Stimulated activated naive B cell treated with anti-CD40 and anti-IgM and Interleukin-4, amounts not matched to agents 10 μg/mL and 1 μg/mL and 100 μg/mL, for 72 hours (primary cell): ENCODE data around the gene PACSIN1.
"Not testable (repeated sequence)": the region's sequence is repeated elsewhere in the genome, so short reads cannot be mapped to it uniquely, and the experiment has no call there.

Experiments used
- ATAC-seq, 2 donors: fragments of 150-1000 bp; cut with Tn5 transposase; replicated peaks; 2 replicates each; pipeline ENCODE4 v1.10.0; 2021; ENCODE audit warnings: moderate library complexity in 1 of 2
- DNase-seq: peaks from one replicate; pipeline ENCODE4 v3.0.0; 2021
- H3K27ac Mint-ChIP-seq: one replicate; pipeline ENCODE4 v1.8.0; 2022; ENCODE audit warnings: mild to moderate bottlenecking, mixed read lengths
- H3K27me3 Mint-ChIP-seq, 2 donors: one replicate each; pipeline ENCODE4 v1.8.0; 2022; ENCODE audit warnings: mixed read lengths in 2 of 2
- H3K36me3 Mint-ChIP-seq, 2 donors: one replicate each; pipeline ENCODE4 v1.8.0; 2022; ENCODE audit warnings: mixed read lengths in 2 of 2, mild to moderate bottlenecking in 1 of 2
- H3K4me1 Mint-ChIP-seq, 2 donors: one replicate each; pipeline ENCODE4 v1.8.0; 2022; ENCODE audit warnings: mixed read lengths in 2 of 2, mild to moderate bottlenecking in 1 of 2
- H3K4me3 Mint-ChIP-seq, 2 donors: one replicate each; pipeline ENCODE4 v1.8.0; 2022; ENCODE audit warnings: mild to moderate bottlenecking in 2 of 2, mixed read lengths in 2 of 2, moderate library complexity in 1 of 2
- H3K9me3 Mint-ChIP-seq, 2 donors: one replicate each; pipeline ENCODE4 v1.8.0; 2022; ENCODE audit warnings: mixed read lengths in 2 of 2, mild to moderate bottlenecking in 1 of 2

PACSIN1 gene

DNA sequence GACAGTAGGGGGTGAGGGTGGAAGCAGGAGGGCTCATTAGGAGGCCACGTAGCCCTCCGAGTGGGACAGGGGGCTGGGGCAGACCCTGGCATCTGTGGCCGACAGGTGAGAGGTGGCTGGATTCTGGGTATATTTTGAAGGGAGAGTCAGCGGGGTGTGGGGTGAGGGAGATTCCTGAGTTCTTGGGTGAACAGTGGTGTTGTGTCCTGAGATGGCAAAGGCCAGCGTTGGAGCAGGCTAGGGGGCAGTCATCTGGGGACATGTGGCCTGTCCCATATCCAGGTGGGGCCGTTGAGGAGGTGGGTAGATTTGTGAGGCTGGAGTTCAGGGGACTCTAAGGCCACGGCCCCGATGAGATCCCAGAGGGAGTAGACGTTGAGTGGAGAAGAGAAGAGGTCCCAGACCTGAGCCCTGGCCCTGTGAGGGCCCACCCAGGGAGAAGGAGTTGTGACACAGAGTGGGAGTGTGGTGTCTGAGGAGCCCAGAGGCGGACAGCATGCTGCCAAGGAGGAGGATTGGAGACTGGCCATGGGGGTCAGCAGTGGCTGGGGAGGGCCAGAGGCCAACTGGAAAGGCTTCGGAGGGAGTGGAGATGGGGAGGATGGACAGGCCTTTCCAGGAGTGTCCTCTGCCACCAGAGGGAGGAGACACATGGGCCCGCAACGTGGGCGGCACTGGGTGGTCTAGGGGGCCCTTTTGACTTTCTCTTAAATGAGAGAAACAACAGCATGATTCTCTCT, 19.6 kb downstream of the PACSIN1 start:
- Mint-ChIP-seq H3K4me1 (peaks cover 7 to 12% of the 10 kb centered on the region in 2 donors), H3K27ac (no peak overlapping the region), H3K4me3 (no peak overlapping the region), H3K36me3 (no peaks in the 10 kb centered on the region), H3K27me3 (peaks cover 0 to 6% of the 10 kb centered on the region in 2 donors), H3K9me3 (no peaks in the 10 kb centered on the region)
- ATAC-seq, result no peak
- DNase-seq, result no peak

GRCh38 chr6:34486106-34486740, 20.3 kb downstream of the PACSIN1 start:
- Mint-ChIP-seq H3K4me1 (peaks cover 7 to 15% of the 10 kb centered on the region in 2 donors), H3K9me3 (no peaks in the 10 kb centered on the region), H3K36me3 (no peaks in the 10 kb centered on the region), H3K27me3 (peaks cover 0 to 6% of the 10 kb centered on the region in 2 donors), H3K4me3 (no peak overlapping the region), H3K27ac (no peak overlapping the region)
- no peak for DNase-seq
- ATAC-seq, result no peak

GRCh38 chr6:34486886-34487285, 21.0 kb downstream of the PACSIN1 start:
- H3K27ac Mint-ChIP-seq, H3K36me3 Mint-ChIP-seq, H3K9me3 Mint-ChIP-seq, DNase-seq, ATAC-seq, H3K27me3 Mint-ChIP-seq, H3K4me3 Mint-ChIP-seq: not testable (repeated sequence)
- H3K4me1 Mint-ChIP-seq, result peaks cover 7 to 17% of the 10 kb centered on the region in 2 donors

DNA sequence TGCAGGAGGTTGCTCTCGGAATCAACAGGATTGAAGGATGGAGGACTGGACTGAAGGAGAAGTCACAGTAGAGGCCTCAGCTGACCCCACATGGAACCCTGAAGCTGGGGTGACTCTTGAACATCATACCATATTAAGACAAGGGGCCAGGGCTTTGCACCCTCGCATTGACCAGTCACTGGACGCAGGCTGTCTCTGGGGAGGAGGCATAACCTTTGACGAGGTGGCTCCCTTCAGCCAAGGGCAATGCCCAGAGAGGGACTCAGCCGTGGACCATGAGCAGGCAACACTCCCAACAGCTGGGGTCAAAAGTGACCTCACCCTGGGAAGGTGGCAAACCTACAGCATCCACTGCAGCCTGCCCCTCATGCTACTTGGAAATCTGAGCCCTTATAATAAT, 21.7 kb downstream of the PACSIN1 start:
- DNase-seq (no peak), ATAC-seq (no peak)
- H3K4me3 Mint-ChIP-seq, result no peak overlapping the region
- H3K27ac Mint-ChIP-seq, result no peak overlapping the region
- H3K27me3 Mint-ChIP-seq, result no peaks in the 10 kb centered on the region
- H3K4me1 Mint-ChIP-seq, result peaks cover 7 to 17% of the 10 kb centered on the region in 2 donors
- no peaks in the 10 kb centered on the region for H3K9me3 Mint-ChIP-seq
- no peaks in the 10 kb centered on the region for H3K36me3 Mint-ChIP-seq

- Mint-ChIP-seq H3K36me3 (no peaks in the 10 kb centered on the region), H3K9me3 (no peaks in the 10 kb centered on the region), H3K27ac (no peak overlapping the region), H3K4me3 (no peak overlapping the region), H3K27me3 (no peaks in the 10 kb centered on the region), H3K4me1 (peaks cover 7 to 17% of the 10 kb centered on the region in 2 donors)
- ATAC-seq (no peak), DNase-seq (no peak)
Observed at GRCh38 chr6:34489207-34489805, 23.4 kb downstream of the PACSIN1 start.

DNA sequence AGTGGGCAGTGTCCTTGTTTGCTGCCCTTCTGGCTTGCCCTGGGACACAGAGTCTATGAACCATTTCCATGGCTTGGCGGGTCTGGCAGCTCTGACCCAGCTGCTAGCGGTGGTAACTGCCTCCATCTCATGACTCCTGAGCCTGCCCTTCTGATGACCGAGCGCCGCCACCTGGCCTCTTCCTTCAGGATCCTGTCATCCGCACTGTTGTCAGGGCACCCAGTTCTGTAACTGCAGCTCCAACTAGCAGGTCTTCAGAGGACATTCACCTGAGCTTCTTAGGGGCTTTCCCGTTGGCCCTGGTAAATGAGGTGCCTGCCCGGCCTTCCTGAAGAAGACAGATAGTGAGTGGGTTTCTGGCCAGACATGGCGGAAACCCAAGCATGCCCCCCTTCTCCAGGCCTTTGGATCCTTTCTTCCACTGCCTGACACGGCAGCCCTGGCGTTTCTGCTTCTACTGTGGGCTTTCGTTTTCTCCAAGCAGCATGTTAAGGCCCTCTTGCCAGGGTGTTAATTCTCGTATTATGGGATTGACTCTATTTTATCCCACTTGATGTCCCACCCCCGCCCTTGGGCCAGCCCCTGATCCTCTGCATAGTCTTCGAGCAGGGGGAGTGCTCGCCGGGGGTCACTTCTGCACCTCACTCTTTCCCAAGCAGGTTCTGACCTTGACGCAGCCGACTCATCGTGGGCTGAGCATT, 24.7 kb downstream of the PACSIN1 start:
- DNase-seq, result no peak
- Mint-ChIP-seq H3K4me1 (peaks cover 0 to 6% of the 10 kb centered on the region in 2 donors), H3K27me3 (no peaks in the 10 kb centered on the region), H3K9me3 (no peaks in the 10 kb centered on the region), H3K27ac (no peak overlapping the region), H3K36me3 (no peaks in the 10 kb centered on the region), H3K4me3 (no peak overlapping the region)
- ATAC-seq, result no peak

- ATAC-seq, result no peak
Observed at GRCh38 chr6:34491091-34491430, 25.2 kb downstream of the PACSIN1 start.

DNA sequence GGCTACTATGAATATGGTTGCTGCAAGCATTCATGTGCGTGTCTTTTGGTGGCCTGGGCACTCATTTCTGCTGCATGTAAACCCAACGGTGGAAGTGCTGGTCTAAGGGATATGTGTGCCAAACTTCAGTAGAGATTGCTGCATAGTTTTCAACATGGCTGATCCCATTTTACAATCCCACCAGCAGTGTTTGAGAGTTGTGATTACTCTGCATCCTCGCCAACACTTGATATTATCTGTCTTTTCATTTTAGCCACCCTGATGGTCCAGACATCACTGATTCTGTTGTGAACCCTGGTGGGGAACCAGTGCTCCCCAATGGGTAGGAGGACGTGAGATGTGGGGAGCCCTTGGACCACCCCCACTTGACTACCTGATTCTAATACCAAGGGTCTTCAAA, 27.5 kb downstream of the PACSIN1 start:
- Mint-ChIP-seq H3K27me3 (peaks cover 0 to 4% of the 10 kb centered on the region in 2 donors), H3K9me3 (no peaks in the 10 kb centered on the region), H3K27ac (no peak overlapping the region), H3K4me3 (no peak overlapping the region), H3K4me1 (peaks cover 0 to 6% of the 10 kb centered on the region in 2 donors), H3K36me3 (no peaks in the 10 kb centered on the region)
- no peak for ATAC-seq
- no peak for DNase-seq

More at GRCh38 chr6:34491091-34491430, 25.2 kb downstream of the PACSIN1 start:
- no peak for DNase-seq
- Mint-ChIP-seq H3K4me3 (no peak overlapping the region), H3K27me3 (no peaks in the 10 kb centered on the region), H3K4me1 (peaks cover 0 to 6% of the 10 kb centered on the region in 2 donors), H3K9me3 (no peaks in the 10 kb centered on the region), H3K36me3 (no peaks in the 10 kb centered on the region), H3K27ac (no peak overlapping the region)

- H3K36me3 Mint-ChIP-seq, result no peaks in the 10 kb centered on the region
- no peaks in the 10 kb centered on the region for H3K9me3 Mint-ChIP-seq
- ATAC-seq (no peak), DNase-seq (no peak)
- H3K27ac Mint-ChIP-seq, result peak overlapping the region; percentile 1
- peaks cover 0 to 4% of the 10 kb centered on the region in 2 donors for H3K27me3 Mint-ChIP-seq
- H3K4me3 Mint-ChIP-seq, result no peak overlapping the region
- H3K4me1 Mint-ChIP-seq, result peaks cover 0 to 6% of the 10 kb centered on the region in 2 donors
Observed at GRCh38 chr6:34494973-34495372, 29.1 kb downstream of the PACSIN1 start.

GRCh38 chr6:34496103-34496685, 30.3 kb downstream of the PACSIN1 start:
- Mint-ChIP-seq H3K36me3 (no peaks in the 10 kb centered on the region), H3K9me3 (peaks cover 0 to 4% of the 10 kb centered on the region in 2 donors), H3K4me1 (peaks cover 0 to 2% of the 10 kb centered on the region in 2 donors), H3K27me3 (peaks cover 0 to 4% of the 10 kb centered on the region in 2 donors), H3K27ac (no peak overlapping the region), H3K4me3 (no peak overlapping the region)
- DNase-seq (no peak), ATAC-seq (no peak)

GRCh38 chr6:34497411-34497810, 31.5 kb downstream of the PACSIN1 start:
- Mint-ChIP-seq H3K4me3 (no peak overlapping the region), H3K9me3 (peaks cover 0 to 4% of the 10 kb centered on the region in 2 donors), H3K27me3 (peaks cover 0 to 4% of the 10 kb centered on the region in 2 donors), H3K27ac (no peak overlapping the region), H3K4me1 (no peaks in the 10 kb centered on the region), H3K36me3 (no peaks in the 10 kb centered on the region)
- no peak for ATAC-seq
- no peak for DNase-seq

DNA sequence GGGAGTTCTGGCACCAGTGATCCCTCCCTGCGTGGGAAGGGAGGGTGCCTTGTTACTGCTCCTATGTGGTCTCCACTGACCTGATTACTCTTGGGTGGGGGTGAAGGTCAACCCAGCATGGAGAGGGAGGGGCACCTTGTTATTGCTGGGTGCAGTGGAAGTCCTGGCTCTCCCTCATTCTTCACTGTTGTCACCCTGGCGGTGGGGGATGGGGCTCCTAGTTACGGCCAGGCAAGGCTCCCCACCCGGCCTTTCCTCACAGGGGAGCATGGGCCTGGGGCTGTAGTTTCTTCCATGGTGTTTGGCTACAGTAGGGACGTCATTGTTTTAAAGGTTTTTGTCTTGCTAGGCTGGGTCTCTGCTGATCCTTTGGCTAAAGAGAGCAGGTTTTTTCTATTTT, 40.8 kb downstream of the PACSIN1 start:
- Mint-ChIP-seq H3K36me3 (no peaks in the 10 kb centered on the region), H3K4me1 (no peaks in the 10 kb centered on the region), H3K27me3 (peaks cover 8 to 14% of the 10 kb centered on the region in 2 donors), H3K9me3 (peaks cover 0 to 8% of the 10 kb centered on the region in 2 donors), H3K4me3 (no peak overlapping the region), H3K27ac (no peak overlapping the region)
- ATAC-seq, result no peak
- no peak for DNase-seq

- no peak overlapping the region for H3K27ac Mint-ChIP-seq
- H3K36me3 Mint-ChIP-seq, result no peaks in the 10 kb centered on the region
- ATAC-seq (no peak), DNase-seq (no peak)
- H3K4me3 Mint-ChIP-seq, result no peak overlapping the region
- H3K9me3 Mint-ChIP-seq, result peaks cover 0 to 8% of the 10 kb centered on the region in 2 donors
- H3K4me1 Mint-ChIP-seq, result no peaks in the 10 kb centered on the region
- H3K27me3 Mint-ChIP-seq, result peaks cover 11 to 23% of the 10 kb centered on the region in 2 donors
Observed at GRCh38 chr6:34508425-34508824, 42.5 kb downstream of the PACSIN1 start.

- Mint-ChIP-seq H3K4me3 (no peak overlapping the region), H3K27ac (no peak overlapping the region), H3K4me1 (no peaks in the 10 kb centered on the region), H3K27me3 (peaks cover 23 to 37% of the 10 kb centered on the region in 2 donors), H3K9me3 (peaks cover 0 to 8% of the 10 kb centered on the region in 2 donors), H3K36me3 (no peaks in the 10 kb centered on the region)
- DNase-seq (no peak), ATAC-seq (no peak)
Observed at GRCh38 chr6:34509782-34510181, 43.9 kb downstream of the PACSIN1 start.
